RWPE1 (cell line): ENCODE results near the gene ABI1.

Experiments
- CTCF ChIA-PET: fragments of 350-600 bp; sonication (Branson Sonifier 250); formaldehyde crosslinking; extraction: SDS; loops from one replicate; lab custom pipeline; 2021; lab: Yijun Ruan, JAX
- POLR2A ChIA-PET: fragments of 400-600 bp; formaldehyde crosslinking; extraction: SDS; loops from one replicate; lab custom pipeline; 2020; ENCODE audit warnings: antibody characterized with exemption; ENCODE audit not compliant: low non-redundant PET; lab: Yijun Ruan, JAX
- DNase-seq: peaks from one replicate; pipeline ENCODE4 v3.0.0; 2012; ENCODE audit warnings: low spot score
- H3K27ac ChIP-seq: fragments of 450-650 bp; 2 replicates; pipeline ENCODE4 v1.5.1; 2017
- CTCF ChIP-seq: fragments of 450-650 bp; conservative IDR thresholded peaks from 2 replicates; pipeline ENCODE4 v1.5.1; 2017; ENCODE audit warnings: low read depth, mild to moderate bottlenecking

The ABI1 gene

GRCh38 chr10:26717476-26717875 lies 143.3 kb downstream of the ABI1 start:
- no peak overlapping the region for H3K27ac ChIP-seq
- no peak for TF ChIP-seq CTCF
- CTCF ChIA-PET, result interaction anchor here (1.2 kb wide), 1 partner anchor 9 kb away, joined by 5 read pairs; no protein-coding TSS in a partner anchor
- DNase-seq, result no peak
- POLR2A ChIA-PET, result no interaction called here

- H3K27ac ChIP-seq, result no peak overlapping the region
- no peak for TF ChIP-seq CTCF
- CTCF ChIA-PET, result no interaction called here
- no peak for DNase-seq
- POLR2A ChIA-PET, result no interaction called here
These were observed 145.6 kb downstream of the ABI1 start for GRCh38 chr10:26715137-26715487.

- POLR2A ChIA-PET, result no interaction called here
These were observed 146.2 kb downstream of the ABI1 start for GRCh38 chr10:26714415-26715136.

GRCh38 chr10:26711324-26711723 lies 149.4 kb downstream of the ABI1 start:
- DNase-seq, result no peak
- ChIA-PET POLR2A (no interaction called here), CTCF (no interaction called here)
- no peak for TF ChIP-seq CTCF
- no peak overlapping the region for H3K27ac ChIP-seq

More at GRCh38 chr10:26714415-26715136, 146.2 kb downstream of the ABI1 start:
- no peak for DNase-seq
- H3K27ac ChIP-seq, result no peak overlapping the region
- no peak for TF ChIP-seq CTCF
- CTCF ChIA-PET, result no interaction called here

- no peak for DNase-seq
- ChIA-PET CTCF (interaction anchor here (1.1 kb wide), 1 partner anchor 19 kb away, joined by 3 read pairs; no protein-coding TSS in a partner anchor), POLR2A (no interaction called here)
- TF ChIP-seq CTCF, result no peak
- H3K27ac ChIP-seq, result no peak overlapping the region
These were observed 153.8 kb downstream of the ABI1 start for GRCh38 chr10:26706936-26707335.

- DNase-seq, result no peak
- ChIA-PET CTCF (interaction anchor here (1.1 kb wide), 1 partner anchor 20 kb away, joined by 3 read pairs; no protein-coding TSS in a partner anchor), POLR2A (no interaction called here)
- TF ChIP-seq CTCF, result no peak
- H3K27ac ChIP-seq, result 0 out of 2 replicates have a peak overlapping the region, but pooled peaks have one; percentile 10
These were observed 154.6 kb downstream of the ABI1 start for GRCh38 chr10:26706206-26706605.
